Spleen (tissue), 11 donors: ENCODE results near the gene ATP10A. TPM values are rescaled to one million over a fixed set of nuclear protein-coding genes. Genes with fewer than 3 reads are reported as not detected.

Source experiments
- DNase-seq: peaks from one replicate; pipeline ENCODE4 v3.0.0-alpha.2; 2020
- H3K27ac ChIP-seq, 8 donors: fragments of 200-600 bp; sonication (generic) in 7 of 8; 1 replicate in 4 of 8; 2 replicates in 4 of 8; pipeline versions ENCODE4 v1.5.0 to v1.8.0; 2016 to 2021; ENCODE audit warnings: inconsistent platforms in 4 of 8, mild to moderate bottlenecking in 4 of 8, moderate library complexity in 1 of 8
- H3K27me3 ChIP-seq, 7 donors: fragments of 200-600 bp; sonication (generic) in 6 of 7; replicated peaks in 1 of 7; 1 replicate in 4 of 7; 2 replicates in 3 of 7; pipeline versions ENCODE4 v1.5.0 to v1.8.0; 2016 to 2021; ENCODE audit warnings: inconsistent platforms in 3 of 7, mild to moderate bottlenecking in 1 of 7
- H3K36me3 ChIP-seq, 6 donors: fragments of 200-600 bp; sonication (generic) in 5 of 6; 1 replicate in 4 of 6; 2 replicates in 2 of 6; pipeline versions ENCODE4 v1.5.0 to v1.8.0; 2016 to 2021; ENCODE audit warnings: inconsistent platforms in 2 of 6
- H3K4me1 ChIP-seq, 6 donors: fragments of 200-600 bp; sonication (generic) in 5 of 6; 1 replicate in 3 of 6; 2 replicates in 3 of 6; pipeline versions ENCODE4 v1.5.0 to v1.8.0; 2016 to 2021; ENCODE audit warnings: inconsistent platforms in 3 of 6
- H3K4me3 ChIP-seq, 8 donors: fragments of 200-600 bp; sonication (generic) in 7 of 8; 1 replicate in 4 of 8; 2 replicates in 4 of 8; pipeline versions ENCODE4 v1.5.0 to v1.8.0; 2016 to 2021; ENCODE audit warnings: inconsistent platforms in 4 of 8, mild to moderate bottlenecking in 4 of 8, moderate library complexity in 2 of 8
- H3K9me3 ChIP-seq, 8 donors: fragments of 200-600 bp; sonication (generic) in 7 of 8; 1 replicate in 4 of 8; 2 replicates in 4 of 8; pipeline versions ENCODE4 v1.5.0 to v1.8.0; 2016 to 2021; ENCODE audit warnings: inconsistent platforms in 4 of 8
- CTCF ChIP-seq, 11 experiments: fragments of 200-600 bp in 7 of 11; fragments of 450-650 bp in 4 of 11; sonication (generic) in 4 of 11; IDR thresholded peaks in 8 of 11; conservative IDR thresholded peaks in 3 of 11; 1 replicate in 7 of 11; 2 replicates in 4 of 11; pipeline versions ENCODE4 v1.4.0 to v1.8.0; 2016 to 2021; ENCODE audit warnings: antibody characterized with exemption in 11 of 11, inconsistent platforms in 4 of 11, mild to moderate bottlenecking in 1 of 11
- POLR2A ChIP-seq, 3 donors: fragments of 450-650 bp; IDR thresholded peaks; one replicate each; pipeline ENCODE4 v1.5.1; 2017; ENCODE audit warnings: antibody characterized with exemption in 3 of 3, mild to moderate bottlenecking in 1 of 3
- POLR2AphosphoS5 ChIP-seq, 3 donors: sonication (generic); formaldehyde crosslinking; IDR thresholded peaks; one replicate each; pipeline ENCODE4 v1.5.1; 2017; ENCODE audit warnings: antibody characterized with exemption in 3 of 3
- WGBS, 5 donors: extraction: QIAGEN DNeasy Blood & Tissue Kit in 3 of 5; methylation state at CpG; one replicate each; pipeline versions ENCODE4 v1.1.5 to v1.1.7; 2013 to 2018; 5-methylcytosine and 5-hydroxymethylcytosine counted together
- intact Hi-C: fragments of 100-400 bp; cut with DNase I; formaldehyde crosslinking; loops from one replicate; pipeline ENCODE4 v1.15.0; 2023; ENCODE audit warnings: low total_unique reads
- polyA plus RNA-seq, 3 donors: library from polyadenylated mRNA; stranded (reverse); fragments of 200-250 nt; gene quantifications; one replicate each; pipeline ENCODE4 v1.2.1, GENCODE V29; 2013
- total RNA-seq, 7 donors: library from RNA; depleted of rRNA in 3 of 7; stranded (reverse); fragments of >200 nt in 3 of 7; fragmentation: NEBNext Ultra II Directional in 4 of 7; extraction: Animal tissue kit (Norgen Biotek cat#: 25700) in 4 of 7; gene quantifications; one replicate each; pipeline versions ENCODE4 v1.1.0 to v1.2.1, GENCODE V29; 2016 to 2021
- donor health status: healthy with polysubstance abuse.
- donor health status: DM: no; HTN: no; CAD: no; lungs with moderate emphysema.
- donor health status: DM: no; HTN: no; CAD: no.
- donor health status: Bipolar disorder and iron deficiency.
- donor health status: healthy.
- donor health status: DM: no; HTN: no; CAD: no.
- donor health status: DM: yes; HTN: yes; CAD: no.

The ATP10A gene
- total and polyA plus RNA-seq, 10 donors, result 0.54 to 8.6 (median 2.7) TPM

- peaks cover 0 to 9% (median 0%) of the 10 kb centered on the region in 6 donors for H3K4me1 ChIP-seq
- peaks cover 0 to 9% (median 0%) of the 10 kb centered on the region in 7 donors for H3K27me3 ChIP-seq
- peak; percentile 54 for DNase-seq
- H3K36me3 ChIP-seq, result no peaks in the 10 kb centered on the region
- H3K9me3 ChIP-seq, result no peaks in the 10 kb centered on the region
- TF ChIP-seq POLR2A (IDR thresholded peaks at IDR 0.05), result no peak
- no peak for TF ChIP-seq POLR2AphosphoS5 (IDR thresholded peaks at IDR 0.05)
- no peak for TF ChIP-seq CTCF (IDR thresholded peaks at IDR 0.05 in 8 of 11, conservative IDR thresholded peaks at IDR 0.05 in 3 of 11)
- 89 to 96% (median 90%) methylated on average over 17 to 18 of the region's 18 CpGs for WGBS, 5 donors
- H3K4me3 ChIP-seq, result no peak overlapping the region
- intact Hi-C loops, result no loop called here
- no peak overlapping the region for H3K27ac ChIP-seq
Measured at GRCh38 chr15:25715536-25716413, 147.4 kb downstream of the ATP10A start.

GRCh38 chr15:25714538-25714840, 148.6 kb downstream of the ATP10A start:
- Histone ChIP-seq H3K27me3 (peaks cover 0 to 17% (median 0%) of the 10 kb centered on the region in 7 donors), H3K36me3 (no peaks in the 10 kb centered on the region), H3K4me3 (no peak overlapping the region), H3K9me3 (no peaks in the 10 kb centered on the region), H3K4me1 (peaks cover 0 to 9% (median 0%) of the 10 kb centered on the region in 6 donors), H3K27ac (no peak overlapping the region)
- intact Hi-C loops, result no loop called here
- no peak for TF ChIP-seq CTCF (IDR thresholded peaks at IDR 0.05 in 8 of 11, conservative IDR thresholded peaks at IDR 0.05 in 3 of 11)
- TF ChIP-seq POLR2AphosphoS5 (IDR thresholded peaks at IDR 0.05), result no peak
- no peak for TF ChIP-seq POLR2A (IDR thresholded peaks at IDR 0.05)
- DNase-seq, result no peak
- WGBS, 5 donors, result 49 to 82% (median 65%) methylated on average over 3 of the region's 3 CpGs

GRCh38 chr15:25713736-25714537, 149.2 kb downstream of the ATP10A start:
- Histone ChIP-seq H3K27ac (no peak overlapping the region), H3K36me3 (no peaks in the 10 kb centered on the region), H3K27me3 (peaks cover 0 to 17% (median 0%) of the 10 kb centered on the region in 7 donors), H3K9me3 (no peaks in the 10 kb centered on the region), H3K4me3 (no peak overlapping the region), H3K4me1 (peaks cover 0 to 9% (median 0%) of the 10 kb centered on the region in 6 donors)
- TF ChIP-seq POLR2A (IDR thresholded peaks at IDR 0.05), result no peak
- TF ChIP-seq POLR2AphosphoS5 (IDR thresholded peaks at IDR 0.05), result no peak
- TF ChIP-seq CTCF (IDR thresholded peaks at IDR 0.05 in 8 of 11, conservative IDR thresholded peaks at IDR 0.05 in 3 of 11), result no peak
- WGBS, 5 donors, result 90 to 97% (median 94%) methylated on average over 22 to 35 of the region's 35 CpGs
- intact Hi-C loops, result no loop called here
- DNase-seq, result peak; percentile 76

GRCh38 chr15:25712961-25713355, 150.2 kb downstream of the ATP10A start:
- intact Hi-C loops, result no loop called here

More at GRCh38 chr15:25712961-25713355, 150.2 kb downstream of the ATP10A start:
- Histone ChIP-seq H3K4me3 (no peak overlapping the region), H3K9me3 (no peaks in the 10 kb centered on the region), H3K4me1 (peaks cover 0 to 8% (median 0%) of the 10 kb centered on the region in 6 donors), H3K36me3 (no peaks in the 10 kb centered on the region), H3K27me3 (peaks cover 0 to 12% (median 0%) of the 10 kb centered on the region in 7 donors), H3K27ac (no peak overlapping the region)
- WGBS, 5 donors, result 67 to 88% (median 76%) methylated on average over 5 of the region's 5 CpGs; no CpG with 5 or more reads in 1 of the 5 donors
- TF ChIP-seq POLR2A (IDR thresholded peaks at IDR 0.05) (no peak), CTCF (IDR thresholded peaks at IDR 0.05 in 8 of 11, conservative IDR thresholded peaks at IDR 0.05 in 3 of 11) (no peak), POLR2AphosphoS5 (IDR thresholded peaks at IDR 0.05) (no peak)
- DNase-seq, result peak; percentile 51
